K562 (cell line): ENCODE data around the gene NEURL2.

ENCODE experiments used
- HINFP ChIP-seq: fragments of 450-650 bp; conservative IDR thresholded peaks from 2 replicates; pipeline ENCODE4 v1.6.1; 2016; ENCODE audit warnings: missing genetic modification characterization, low read depth, mild to moderate bottlenecking, control low read depth, missing compliant biosample characterization
- HNRNPH1 ChIP-seq: fragments of 200-400 bp; formaldehyde crosslinking; optimal IDR thresholded peaks from 2 replicates; pipeline ENCODE3; 2017; ENCODE audit warnings: low read depth, mild to moderate bottlenecking, low read length, moderate library complexity
- KDM1A ChIP-seq, 2 experiments: fragments of 450-650 bp; IDR thresholded peaks; 2 replicates each; pipeline ENCODE4 v1.6.1; 2016; ENCODE audit warnings: mild to moderate bottlenecking in 2 of 2
- PHF20 ChIP-seq: fragments of 450-650 bp; IDR thresholded peaks from 2 replicates; pipeline ENCODE4 v1.6.1; 2018; ENCODE audit not compliant: partially characterized antibody
- POLR2A ChIP-seq: fragments of 450-650 bp; conservative IDR thresholded peaks from 2 replicates; pipeline ENCODE4 v1.6.1; 2016
- RHOXF2B ChIP-seq: fragments of 250-450 bp; sonication (Bioruptor Pico); conservative IDR thresholded peaks from 2 replicates; pipeline ENCODE4 v1.5.1; 2021
- TAF1 ChIP-seq: IDR thresholded peaks from 2 replicates; pipeline ENCODE4 v1.6.1; 2011; ENCODE audit warnings: mild to moderate bottlenecking, low read length, moderate library complexity; ENCODE audit not compliant: insufficient read depth, control insufficient read depth, severe bottlenecking; ENCODE audit errors: extremely low read depth
- TBL1XR1 ChIP-seq, 2 experiments: IDR thresholded peaks; 2 replicates each; pipeline ENCODE4 v1.6.1; 2012; ENCODE audit warnings: improper control_type of control experiment in 2 of 2, low read length in 2 of 2, mild to moderate bottlenecking in 1 of 2
- TRIM28 ChIP-seq: fragments of 450-650 bp; IDR thresholded peaks from 2 replicates; pipeline ENCODE4 v1.6.1; 2017
- ZBTB1 ChIP-seq: sonication (generic); formaldehyde crosslinking; IDR thresholded peaks from 2 replicates; pipeline ENCODE4 v1.8.1; 2023; ENCODE audit warnings: missing genetic modification reagents, low read depth, mild to moderate bottlenecking, borderline replicate concordance
- ZNF764 ChIP-seq: fragments of 250-450 bp; sonication (Bioruptor Pico); IDR thresholded peaks from 2 replicates; pipeline ENCODE4 v1.4.0; 2020; ENCODE audit warnings: low read depth, mild to moderate bottlenecking, moderate library complexity
- TF ChIP-seq, protein P1 (sequence below), 3 experiments: IDR thresholded peaks in 2 of 3; conservative IDR thresholded peaks in 1 of 3; 2 replicates each; pipeline ENCODE4 v1.5.1; 2011 to 2012; ENCODE audit warnings: low read length in 3 of 3, mild to moderate bottlenecking in 3 of 3, control low read depth in 2 of 3, improper control_type of control experiment in 1 of 3, inconsistent platforms in 1 of 3, low read depth in 1 of 3, mixed read lengths in 1 of 3, moderate library complexity in 1 of 3; ENCODE audit not compliant: insufficient read depth in 2 of 3

GRCh38 chr20:45873409-45874103 is 17.5 kb downstream of the NEURL2 start:
- TF ChIP-seq RHOXF2B (CRISPR knock-in tag) (no peak), ZNF764 (CRISPR knock-in tag) (no peak), POLR2A (no peak), HNRNPH1 (no peak), HINFP (no peak), TRIM28 (no peak), TAF1 (no peak), KDM1A (IDR thresholded peaks at IDR 0.05) (no peak), TBL1XR1 (IDR thresholded peaks at IDR 0.05; ENCODE audit: low read length in 2 of 2) (no peak), PHF20 (no peak), ZBTB1 (CRISPR knock-in tag) (no peak)
- TF ChIP-seq, protein P1, sequence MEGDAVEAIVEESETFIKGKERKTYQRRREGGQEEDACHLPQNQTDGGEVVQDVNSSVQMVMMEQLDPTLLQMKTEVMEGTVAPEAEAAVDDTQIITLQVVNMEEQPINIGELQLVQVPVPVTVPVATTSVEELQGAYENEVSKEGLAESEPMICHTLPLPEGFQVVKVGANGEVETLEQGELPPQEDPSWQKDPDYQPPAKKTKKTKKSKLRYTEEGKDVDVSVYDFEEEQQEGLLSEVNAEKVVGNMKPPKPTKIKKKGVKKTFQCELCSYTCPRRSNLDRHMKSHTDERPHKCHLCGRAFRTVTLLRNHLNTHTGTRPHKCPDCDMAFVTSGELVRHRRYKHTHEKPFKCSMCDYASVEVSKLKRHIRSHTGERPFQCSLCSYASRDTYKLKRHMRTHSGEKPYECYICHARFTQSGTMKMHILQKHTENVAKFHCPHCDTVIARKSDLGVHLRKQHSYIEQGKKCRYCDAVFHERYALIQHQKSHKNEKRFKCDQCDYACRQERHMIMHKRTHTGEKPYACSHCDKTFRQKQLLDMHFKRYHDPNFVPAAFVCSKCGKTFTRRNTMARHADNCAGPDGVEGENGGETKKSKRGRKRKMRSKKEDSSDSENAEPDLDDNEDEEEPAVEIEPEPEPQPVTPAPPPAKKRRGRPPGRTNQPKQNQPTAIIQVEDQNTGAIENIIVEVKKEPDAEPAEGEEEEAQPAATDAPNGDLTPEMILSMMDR (IDR thresholded peaks at IDR 0.05 in 2 of 3, conservative IDR thresholded peaks at IDR 0.05 in 1 of 3; ENCODE audit: insufficient read depth in 2 of 3, low read depth in 1 of 3, low read length in 3 of 3), result no peak
